Endometrium (tissue), 2 donors: ENCODE measurements around the gene KCNH6.

Source experiments
- FAIRE-seq: peaks from 2 replicates; lab custom pipeline; 2012; peaks lifted over from hg19 to GRCh38; lab: Jason Lieb, UNC
- donor health status: control.
- donor health status: control.

KCNH6 gene

GRCh38 chr17:63534816-63535455, 11.8 kb downstream of the KCNH6 start:
- no peak for FAIRE-seq

- no peak for FAIRE-seq
These were observed 12.5 kb downstream of the KCNH6 start for GRCh38 chr17:63535640-63536039.

- no peak for FAIRE-seq
These were observed 13.8 kb downstream of the KCNH6 start for GRCh38 chr17:63537001-63537400.

GRCh38 chr17:63537991-63538692, 15.0 kb downstream of the KCNH6 start:
- FAIRE-seq, result no peak

- FAIRE-seq, result no peak
These were observed 15.8 kb downstream of the KCNH6 start for GRCh38 chr17:63538693-63539595.

- FAIRE-seq, result no peak
These were observed 17.4 kb downstream of the KCNH6 start for GRCh38 chr17:63540590-63540989.

GRCh38 chr17:63542218-63542545, 19.0 kb downstream of the KCNH6 start:
- FAIRE-seq, result no peak

GRCh38 chr17:63542942-63543821, 20.0 kb downstream of the KCNH6 start:
- no peak for FAIRE-seq

GRCh38 chr17:63543822-63544420, 20.8 kb downstream of the KCNH6 start:
- no peak for FAIRE-seq

GRCh38 chr17:63544467-63545301, 21.5 kb downstream of the KCNH6 start:
- FAIRE-seq, result no peak

- FAIRE-seq, result no peak
These were observed 23.3 kb downstream of the KCNH6 start for GRCh38 chr17:63546308-63547082.

- FAIRE-seq, result no peak
These were observed 23.9 kb downstream of the KCNH6 start for GRCh38 chr17:63547083-63547523.

- FAIRE-seq, result no peak
These were observed 26.3 kb downstream of the KCNH6 start for GRCh38 chr17:63549289-63549945.

- peak; percentile 98 for FAIRE-seq
These were observed 27.0 kb downstream of the KCNH6 start, which contains the start of gene DCAF7 for GRCh38 chr17:63549946-63550816. Gene DCAF7 (plus strand): TSS chr17:63550477. CDS start chr17:63550678, 201 bp downstream.

- FAIRE-seq, result no peak
These were observed 27.9 kb downstream of the KCNH6 start for GRCh38 chr17:63550817-63551639.

GRCh38 chr17:63552211-63552610, 29.1 kb downstream of the KCNH6 start:
- FAIRE-seq, result no peak

- FAIRE-seq, result no peak
These were observed 32.5 kb downstream of the KCNH6 start for GRCh38 chr17:63555500-63556156.
